ENCODE data around the gene PPIL3.

The PPIL3 gene

DNA sequence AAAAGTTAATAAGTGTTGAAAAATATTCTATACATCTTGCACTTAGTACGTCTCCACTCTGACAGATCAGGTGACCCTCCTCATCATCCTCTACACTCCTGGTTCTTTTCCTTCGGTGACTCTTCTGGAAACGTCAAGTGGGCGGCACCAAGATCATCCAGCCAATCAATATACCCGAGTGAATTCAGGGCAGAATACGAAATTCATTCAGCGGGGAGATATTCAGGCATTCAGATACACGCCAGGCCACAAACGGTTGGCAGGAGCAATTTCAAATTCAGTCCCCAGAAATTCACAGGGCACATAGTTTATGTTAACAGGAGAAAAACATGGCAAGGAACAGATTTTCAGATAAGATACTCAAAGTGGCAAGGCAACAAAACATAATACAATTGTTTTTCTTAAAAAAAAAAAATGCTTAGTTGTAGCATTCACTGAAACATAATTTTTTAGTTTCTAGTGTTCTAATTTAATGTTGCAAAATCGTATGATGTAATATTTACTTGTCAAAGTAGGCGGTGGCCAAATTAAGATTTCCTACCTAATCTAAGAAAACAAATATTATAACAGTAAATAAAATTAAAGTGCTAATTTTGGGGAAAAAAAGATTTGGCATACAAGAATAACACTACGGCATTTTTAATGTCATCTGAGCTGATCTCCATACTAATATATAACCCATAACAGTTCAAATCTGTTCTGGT lies 28.6 kb downstream of the PPIL3 start:
- peak overlapping the region; percentile 98 for H3K4me3 ChIP-seq (ENCODE audit: control insufficient read depth, low read depth, low read length)
- TF ChIP-seq, protein P1, sequence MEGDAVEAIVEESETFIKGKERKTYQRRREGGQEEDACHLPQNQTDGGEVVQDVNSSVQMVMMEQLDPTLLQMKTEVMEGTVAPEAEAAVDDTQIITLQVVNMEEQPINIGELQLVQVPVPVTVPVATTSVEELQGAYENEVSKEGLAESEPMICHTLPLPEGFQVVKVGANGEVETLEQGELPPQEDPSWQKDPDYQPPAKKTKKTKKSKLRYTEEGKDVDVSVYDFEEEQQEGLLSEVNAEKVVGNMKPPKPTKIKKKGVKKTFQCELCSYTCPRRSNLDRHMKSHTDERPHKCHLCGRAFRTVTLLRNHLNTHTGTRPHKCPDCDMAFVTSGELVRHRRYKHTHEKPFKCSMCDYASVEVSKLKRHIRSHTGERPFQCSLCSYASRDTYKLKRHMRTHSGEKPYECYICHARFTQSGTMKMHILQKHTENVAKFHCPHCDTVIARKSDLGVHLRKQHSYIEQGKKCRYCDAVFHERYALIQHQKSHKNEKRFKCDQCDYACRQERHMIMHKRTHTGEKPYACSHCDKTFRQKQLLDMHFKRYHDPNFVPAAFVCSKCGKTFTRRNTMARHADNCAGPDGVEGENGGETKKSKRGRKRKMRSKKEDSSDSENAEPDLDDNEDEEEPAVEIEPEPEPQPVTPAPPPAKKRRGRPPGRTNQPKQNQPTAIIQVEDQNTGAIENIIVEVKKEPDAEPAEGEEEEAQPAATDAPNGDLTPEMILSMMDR (conservative IDR thresholded peaks at IDR 0.05; ENCODE audit: control insufficient read depth, insufficient read depth, low read depth, low read length) = no peak
- DNase-seq (ENCODE audit: low read depth) = peak; percentile 82

- no peak overlapping the region for H3K4me3 ChIP-seq (ENCODE audit: control insufficient read depth, low read depth, low read length)
- no peak for DNase-seq (ENCODE audit: low read depth)
- TF ChIP-seq, protein P1 (conservative IDR thresholded peaks at IDR 0.05; ENCODE audit: control insufficient read depth, insufficient read depth, low read depth, low read length) = no peak
Observed at GRCh38 chr2:200856806-200857205, 32.1 kb downstream of the PPIL3 start.

DNA sequence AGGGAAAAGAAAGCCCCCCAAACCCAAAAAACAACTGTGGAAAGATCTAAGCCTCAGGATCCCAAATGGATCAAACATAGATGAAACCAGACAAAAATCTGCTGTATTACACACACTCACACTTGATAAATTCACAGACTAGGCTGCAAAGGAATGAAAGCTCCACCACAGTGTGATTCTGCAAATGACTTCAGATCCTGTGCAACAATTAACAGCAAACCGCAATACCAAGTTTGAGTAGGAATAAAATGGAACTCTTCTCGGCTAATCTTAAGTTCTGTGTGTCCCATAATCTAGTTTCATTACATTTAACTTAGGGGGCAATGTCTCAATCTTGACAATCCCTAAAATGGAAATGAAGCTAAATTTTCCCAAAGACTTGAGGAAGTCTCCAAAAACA lies 36.3 kb downstream of the PPIL3 start:
- H3K4me3 ChIP-seq (ENCODE audit: control insufficient read depth, low read depth, low read length) = no peak overlapping the region
- DNase-seq (ENCODE audit: low read depth) = no peak
- TF ChIP-seq, protein P1 (conservative IDR thresholded peaks at IDR 0.05; ENCODE audit: control insufficient read depth, insufficient read depth, low read depth, low read length) = no peak

GRCh38 chr2:200851398-200852248 lies 37.3 kb downstream of the PPIL3 start:
- no peak overlapping the region for H3K4me3 ChIP-seq (ENCODE audit: control insufficient read depth, low read depth, low read length)
- DNase-seq (ENCODE audit: low read depth) = no peak
- TF ChIP-seq, protein P1 (conservative IDR thresholded peaks at IDR 0.05; ENCODE audit: control insufficient read depth, insufficient read depth, low read depth, low read length) = no peak

- TF ChIP-seq, protein P1 (conservative IDR thresholded peaks at IDR 0.05; ENCODE audit: control insufficient read depth, insufficient read depth, low read depth, low read length) = no peak
- no peak for DNase-seq (ENCODE audit: low read depth)
- H3K4me3 ChIP-seq (ENCODE audit: control insufficient read depth, low read depth, low read length) = no peak overlapping the region
Observed at GRCh38 chr2:200850512-200851256, 38.2 kb downstream of the PPIL3 start.

DNA sequence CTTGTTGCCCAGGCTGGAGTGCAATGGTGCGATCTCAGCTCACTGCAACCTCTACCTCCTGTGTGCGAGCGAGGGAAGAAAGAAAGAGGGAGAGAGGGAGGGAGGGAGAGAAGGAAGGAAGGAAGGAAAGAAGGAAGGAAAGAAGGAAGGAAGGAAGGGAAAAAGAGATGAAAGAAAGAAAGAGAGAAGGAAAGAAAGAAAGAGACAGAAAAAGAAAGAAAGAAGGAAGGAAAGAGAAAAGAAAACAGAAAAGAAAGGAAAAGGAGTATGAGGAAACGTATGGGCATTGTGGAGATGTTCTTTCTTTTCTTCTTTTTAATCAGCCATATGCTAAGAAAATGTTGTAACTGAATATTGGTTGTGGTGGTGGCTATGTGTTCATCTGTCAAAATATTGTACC lies 40.9 kb downstream of the PPIL3 start:
- no peak overlapping the region for H3K4me3 ChIP-seq (ENCODE audit: control insufficient read depth, low read depth, low read length)
- DNase-seq (ENCODE audit: low read depth) = no peak
- TF ChIP-seq, protein P1 (conservative IDR thresholded peaks at IDR 0.05; ENCODE audit: control insufficient read depth, insufficient read depth, low read depth, low read length) = no peak
